Endothelial cell (in vitro differentiated cells): ENCODE results near the gene PIEZO1. TPM values are rescaled to one million over a fixed set of nuclear protein-coding genes. Genes with fewer than 3 reads are reported as not detected.

Source experiments
- DNase-seq: peaks from one replicate; pipeline ENCODE4 v3.0.0; 2021; ENCODE audit warnings: low spot score
- H3K27ac Mint-ChIP-seq: one replicate; pipeline ENCODE4 v1.8.0; 2021; ENCODE audit warnings: mixed read lengths, inconsistent platforms; ENCODE audit not compliant: unreplicated experiment
- H3K27me3 Mint-ChIP-seq: one replicate; pipeline ENCODE4 v1.8.0; 2021; ENCODE audit warnings: mild to moderate bottlenecking, moderate library complexity, mixed read lengths, inconsistent platforms; ENCODE audit not compliant: unreplicated experiment
- H3K36me3 Mint-ChIP-seq: one replicate; pipeline ENCODE4 v1.8.0; 2021; ENCODE audit warnings: mild to moderate bottlenecking, low read depth, mixed read lengths, inconsistent platforms; ENCODE audit not compliant: unreplicated experiment
- H3K4me1 Mint-ChIP-seq: one replicate; pipeline ENCODE4 v1.8.0; 2021; ENCODE audit warnings: mild to moderate bottlenecking, mixed read lengths, inconsistent platforms; ENCODE audit not compliant: unreplicated experiment
- H3K4me3 Mint-ChIP-seq: one replicate; pipeline ENCODE4 v1.8.0; 2021; ENCODE audit warnings: mild to moderate bottlenecking, mixed read lengths, inconsistent platforms; ENCODE audit not compliant: unreplicated experiment
- H3K9me3 Mint-ChIP-seq: one replicate; pipeline ENCODE4 v1.8.0; 2021; ENCODE audit warnings: mixed read lengths, inconsistent platforms; ENCODE audit not compliant: unreplicated experiment
- CTCF ChIP-seq: fragments of 200-600 bp; sonication (generic); IDR thresholded peaks from one replicate; pipeline ENCODE4 v1.5.0; 2021; ENCODE audit warnings: antibody characterized with exemption; ENCODE audit not compliant: unreplicated experiment
- total RNA-seq: library from RNA; stranded (reverse); fragmentation: NEBNext Ultra II Directional; extraction: Animal tissue kit (Norgen Biotek cat#: 25700); gene quantifications from one replicate; pipeline ENCODE4 v1.2.1, GENCODE V29; 2021; ENCODE audit not compliant: unreplicated experiment

The PIEZO1 gene
- total RNA-seq, 1 donor from 2014 or later, result 428 TPM

GRCh38 chr16:88748364-88748763 is 36.7 kb downstream of the PIEZO1 start:
- H3K9me3 Mint-ChIP-seq, result no peaks in the 10 kb centered on the region
- DNase-seq, result no peak
- peaks cover 3% of the 10 kb centered on the region for H3K36me3 Mint-ChIP-seq
- no peak for TF ChIP-seq CTCF
- H3K4me3 Mint-ChIP-seq, result no peak overlapping the region
- peaks cover 2% of the 10 kb centered on the region for H3K27me3 Mint-ChIP-seq
- peaks cover 8% of the 10 kb centered on the region for H3K4me1 Mint-ChIP-seq
- H3K27ac Mint-ChIP-seq, result no peak overlapping the region

GRCh38 chr16:88747588-88748301 is 37.3 kb downstream of the PIEZO1 start:
- H3K27ac Mint-ChIP-seq, result no peak overlapping the region
- H3K4me3 Mint-ChIP-seq, result no peak overlapping the region
- DNase-seq, result no peak
- peaks cover 2% of the 10 kb centered on the region for H3K27me3 Mint-ChIP-seq
- H3K4me1 Mint-ChIP-seq, result peaks cover 8% of the 10 kb centered on the region
- peaks cover 3% of the 10 kb centered on the region for H3K36me3 Mint-ChIP-seq
- no peak for TF ChIP-seq CTCF
- no peaks in the 10 kb centered on the region for H3K9me3 Mint-ChIP-seq

DNA sequence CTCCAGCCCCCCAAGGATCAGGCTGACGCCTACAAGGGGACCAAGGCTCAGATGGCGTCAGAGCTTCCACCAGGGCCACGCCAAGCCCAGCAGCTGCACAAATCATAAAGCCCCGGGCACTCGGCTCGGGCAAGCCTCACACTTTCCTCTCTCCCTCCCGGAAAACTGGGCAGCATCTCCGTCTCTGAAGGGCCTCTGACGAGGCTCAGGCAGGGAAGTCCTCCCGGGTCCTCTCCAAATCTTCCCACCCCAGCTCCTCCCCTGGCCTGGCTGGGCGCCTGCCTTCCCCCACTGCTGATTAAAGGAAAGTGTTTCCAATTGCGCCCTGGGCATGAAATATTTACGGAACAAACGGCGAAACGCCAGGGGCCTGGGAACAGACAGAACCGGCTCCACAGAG is 38.5 kb downstream of the PIEZO1 start:
- no peak for TF ChIP-seq CTCF
- DNase-seq, result no peak
- Mint-ChIP-seq H3K4me1 (peaks cover 8% of the 10 kb centered on the region), H3K27me3 (peaks cover 2% of the 10 kb centered on the region), H3K36me3 (peaks cover 1% of the 10 kb centered on the region), H3K9me3 (no peaks in the 10 kb centered on the region), H3K4me3 (no peak overlapping the region), H3K27ac (no peak overlapping the region)

DNA sequence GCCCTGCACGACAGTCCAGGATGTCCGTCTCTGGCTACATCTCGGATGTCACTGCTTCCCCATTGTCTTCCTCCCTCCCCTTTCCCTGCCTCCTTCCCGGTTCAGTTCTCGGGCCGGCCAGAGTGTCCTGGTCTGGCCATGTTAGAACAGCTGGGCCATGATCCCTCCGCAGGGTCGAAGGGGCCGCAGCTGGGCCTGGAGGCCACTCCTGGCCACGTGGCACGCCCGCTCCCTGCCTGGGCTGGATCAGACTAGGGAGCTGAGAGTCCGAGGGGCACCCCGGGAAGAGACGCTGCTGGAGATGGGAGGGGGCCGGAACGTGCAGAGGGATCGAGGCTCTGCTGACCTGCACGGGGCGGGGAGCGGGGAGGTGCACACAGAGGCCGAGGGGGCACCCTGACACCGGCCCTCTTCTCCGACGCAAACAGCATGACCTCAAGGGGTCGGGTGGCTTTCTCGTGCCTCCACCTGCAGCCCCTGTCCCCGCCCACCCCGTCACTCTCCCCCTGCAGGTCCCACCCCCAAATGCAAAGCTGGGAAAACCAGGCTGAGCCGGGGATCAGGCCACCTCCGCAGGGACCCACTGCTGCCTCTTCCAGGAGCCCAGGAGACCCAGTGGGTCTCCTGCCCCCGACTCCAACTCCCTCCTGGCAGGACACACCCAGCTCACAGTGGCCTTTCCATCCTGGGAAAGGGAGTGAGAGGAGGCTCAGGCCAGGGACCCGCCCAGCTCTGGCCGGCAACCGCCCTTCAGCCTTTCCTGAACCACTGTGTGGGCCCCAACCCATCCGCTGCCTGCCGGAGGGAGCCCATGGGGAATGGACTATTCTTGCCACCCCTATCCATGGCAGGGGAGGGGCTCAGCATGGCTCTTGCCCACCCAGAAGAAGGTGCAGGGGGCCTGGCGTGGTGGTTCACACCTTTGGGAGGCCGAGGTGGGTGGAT is 40.2 kb downstream of the PIEZO1 start:
- H3K4me1 Mint-ChIP-seq, result peaks cover 8% of the 10 kb centered on the region
- no peak for TF ChIP-seq CTCF
- peaks cover 3% of the 10 kb centered on the region for H3K27me3 Mint-ChIP-seq
- no peaks in the 10 kb centered on the region for H3K36me3 Mint-ChIP-seq
- no peak for DNase-seq
- no peak overlapping the region for H3K4me3 Mint-ChIP-seq
- no peak overlapping the region for H3K27ac Mint-ChIP-seq
- H3K9me3 Mint-ChIP-seq, result no peaks in the 10 kb centered on the region
